GM21447 (cell line): ENCODE data around the gene HOXB8.

Experiments used
- ATAC-seq: cut with Tn5 transposase; IDR thresholded peaks from one replicate; pipeline ENCODE4 v1.9.1; 2021; ENCODE audit not compliant: unreplicated experiment

Gene HOXB8

GRCh38 chr17:48586355-48587258 is 28.5 kb downstream of the HOXB8 start:
- ATAC-seq, result no peak

GRCh38 chr17:48584223-48584741 is 30.8 kb downstream of the HOXB8 start:
- no peak for ATAC-seq

DNA sequence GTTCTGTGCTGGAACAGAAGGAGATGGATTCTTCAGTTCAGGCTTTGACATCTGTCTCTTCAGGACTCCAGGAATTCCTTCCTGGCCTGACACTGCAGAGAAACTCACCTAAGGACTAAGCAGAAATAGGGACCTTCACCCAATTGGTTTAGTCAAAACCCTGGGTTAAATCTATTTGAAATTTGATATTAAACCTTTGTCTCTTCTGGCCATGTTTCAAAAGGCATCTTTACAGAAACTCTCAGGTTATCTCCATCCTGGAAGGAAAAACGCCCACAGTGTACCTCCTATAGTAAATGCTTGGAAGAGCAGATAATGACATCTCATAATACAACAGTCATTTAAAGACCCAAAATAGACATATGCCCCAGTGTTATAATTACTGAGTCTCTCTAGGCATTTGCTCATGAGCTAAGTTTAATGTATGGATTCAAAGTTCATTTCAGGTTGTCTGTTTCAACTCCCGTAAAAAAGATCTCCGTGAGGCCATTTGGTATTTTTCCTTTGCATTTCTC is 31.3 kb downstream of the HOXB8 start:
- ATAC-seq, result no peak

GRCh38 chr17:48582750-48583069 is 32.4 kb downstream of the HOXB8 start:
- ATAC-seq, result no peak

DNA sequence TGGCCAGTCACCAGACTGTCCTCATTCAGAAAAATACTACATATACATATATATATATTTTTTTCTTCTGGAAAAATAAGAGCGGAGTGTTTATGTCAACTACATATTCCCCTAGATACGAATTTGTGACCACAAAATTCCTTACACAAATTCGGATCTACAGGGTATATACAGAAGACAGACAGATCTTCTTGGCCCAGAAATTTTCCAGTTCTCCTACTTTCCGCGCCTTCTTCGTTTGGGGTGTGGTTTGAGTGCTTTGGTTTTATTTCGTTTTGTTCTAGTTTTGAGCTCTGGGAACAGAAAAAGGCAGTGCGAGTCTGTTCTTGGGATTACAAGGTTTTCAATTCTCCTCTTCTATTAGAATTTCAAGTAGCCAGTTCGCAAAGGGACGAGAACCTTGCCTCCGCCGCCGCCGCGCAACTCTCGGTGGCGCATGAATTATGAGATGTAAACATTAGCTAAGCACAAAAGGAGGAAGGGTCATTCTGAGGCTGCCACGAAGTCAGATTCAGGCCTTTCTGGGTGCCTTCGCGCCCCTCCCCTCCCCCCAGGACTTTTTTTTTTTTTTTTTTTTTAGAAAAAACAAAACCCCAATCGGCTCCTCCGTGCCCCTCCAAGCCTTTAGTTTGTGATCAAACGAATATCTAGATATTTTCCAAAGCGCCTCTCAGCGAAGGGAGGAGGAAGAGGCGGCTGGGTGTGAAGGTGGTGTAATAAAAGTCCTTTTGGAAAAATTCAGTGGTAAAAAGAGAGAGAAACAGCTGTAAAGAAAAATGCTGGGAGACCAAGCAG is 35.1 kb downstream of the HOXB8 start:
- no peak for ATAC-seq

GRCh38 chr17:48579471-48579759 is 35.7 kb downstream of the HOXB8 start:
- ATAC-seq, result no peak

- ATAC-seq, result peak; percentile 19
Observed at GRCh38 chr17:48578616-48579470, 36.2 kb downstream of the HOXB8 start.

DNA sequence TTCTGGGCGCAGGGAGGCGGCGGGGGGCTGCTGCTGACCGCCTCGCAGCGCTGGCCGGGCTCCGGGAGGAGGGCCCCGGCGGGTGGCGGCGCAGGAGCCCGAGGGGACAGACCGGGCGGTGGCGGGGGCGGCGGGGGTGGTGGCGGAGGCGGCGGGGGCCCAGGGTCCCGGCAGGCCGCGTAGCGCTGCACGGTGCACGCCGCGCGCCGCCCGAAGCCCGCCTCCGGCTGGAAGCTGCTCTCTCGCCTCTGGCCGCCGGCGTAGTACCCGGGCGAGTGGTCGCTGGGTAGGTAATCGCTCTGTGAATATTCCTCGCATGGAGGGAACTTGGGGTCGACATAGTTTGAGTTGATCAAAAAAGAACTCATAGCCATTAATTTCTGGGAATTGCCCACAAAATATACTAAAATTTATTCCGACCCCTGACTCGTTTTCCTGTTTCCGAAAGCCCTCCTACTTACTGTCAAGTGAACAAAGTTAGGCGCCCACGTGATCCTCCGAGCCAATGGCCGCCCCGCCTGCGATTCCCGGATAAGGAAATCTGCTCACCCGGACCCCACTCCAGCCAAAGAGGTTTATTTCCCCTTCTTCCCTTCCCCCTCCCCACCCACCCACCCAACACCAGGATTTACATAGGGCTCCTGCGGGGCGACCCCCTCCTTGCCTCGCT is 37.0 kb downstream of the HOXB8 start, which contains the start of gene HOXB4:
Gene HOXB4, minus strand, starts transcription at position 405 of the 670 bp plus-strand sequence. Its CDS starts 31 bp downstream, at position 374.
- ATAC-seq, result peak; percentile 67

DNA sequence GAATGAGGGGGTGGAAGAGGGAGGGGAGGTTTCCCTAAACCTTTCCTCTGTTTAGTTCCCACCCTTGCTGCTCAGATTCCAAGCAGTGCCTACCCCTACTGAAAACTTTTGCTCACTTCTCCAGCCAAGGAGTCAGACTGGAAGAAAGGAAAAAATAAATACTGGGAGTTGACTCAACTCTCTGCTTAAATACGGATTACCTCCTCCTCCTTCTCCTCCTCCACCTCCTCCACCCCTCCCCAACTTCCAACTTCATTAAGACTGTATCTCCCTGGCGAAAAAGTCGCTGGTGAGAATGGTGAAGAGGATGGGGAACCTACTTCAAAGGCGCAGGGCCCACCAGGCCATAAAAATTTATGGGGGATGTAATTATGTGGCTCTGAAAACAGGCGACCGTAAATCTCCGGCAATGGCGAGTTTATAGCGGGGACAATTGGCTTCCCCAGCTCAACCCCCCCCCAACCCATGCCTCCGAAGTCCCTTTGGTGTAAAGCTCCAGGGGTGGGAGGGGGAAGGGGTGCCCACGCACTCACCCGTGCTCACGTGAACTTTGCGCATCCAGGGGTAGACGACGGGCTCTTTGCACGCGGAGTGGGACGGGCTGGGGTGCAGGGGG is 37.7 kb downstream of the HOXB8 start:
- no peak for ATAC-seq

GRCh38 chr17:48576479-48577309 is 38.4 kb downstream of the HOXB8 start:
- no peak for ATAC-seq

- no peak for ATAC-seq
Observed at GRCh38 chr17:48575673-48576478, 39.2 kb downstream of the HOXB8 start.

GRCh38 chr17:48575066-48575582 is 40.0 kb downstream of the HOXB8 start:
- ATAC-seq, result no peak

- ATAC-seq, result no peak
Observed at GRCh38 chr17:48574505-48575065, 40.5 kb downstream of the HOXB8 start.

DNA sequence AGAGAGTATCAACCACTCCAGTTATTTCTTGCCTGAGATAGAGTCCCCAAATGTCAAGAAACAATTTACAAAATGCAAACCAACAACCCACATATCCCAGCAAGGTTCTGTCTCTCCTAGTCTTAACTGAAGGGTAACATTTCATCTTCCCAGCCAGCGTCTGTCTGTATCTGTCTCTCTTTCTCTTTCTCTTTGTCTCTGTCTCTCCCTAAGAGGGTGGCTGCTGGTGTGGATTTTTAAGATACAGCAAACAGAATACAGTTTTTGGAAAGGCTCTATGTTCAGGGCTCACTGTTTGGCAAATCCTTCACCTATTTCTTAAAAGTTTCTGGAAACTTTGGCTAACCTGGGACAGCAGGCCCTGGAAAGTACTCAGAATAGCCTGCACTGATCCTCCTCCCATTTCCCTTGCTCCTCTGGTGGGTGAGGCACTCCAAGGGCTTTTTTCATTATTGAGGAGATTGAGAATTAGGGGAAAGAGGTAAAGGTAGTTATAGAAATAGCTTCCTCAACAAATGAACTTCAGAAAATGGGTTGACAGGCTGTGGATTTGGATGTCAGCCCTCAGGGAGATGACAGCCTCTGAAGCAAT is 43.2 kb downstream of the HOXB8 start:
- ATAC-seq, result no peak

- ATAC-seq, result no peak
Observed at GRCh38 chr17:48571024-48571818, 43.9 kb downstream of the HOXB8 start.

DNA sequence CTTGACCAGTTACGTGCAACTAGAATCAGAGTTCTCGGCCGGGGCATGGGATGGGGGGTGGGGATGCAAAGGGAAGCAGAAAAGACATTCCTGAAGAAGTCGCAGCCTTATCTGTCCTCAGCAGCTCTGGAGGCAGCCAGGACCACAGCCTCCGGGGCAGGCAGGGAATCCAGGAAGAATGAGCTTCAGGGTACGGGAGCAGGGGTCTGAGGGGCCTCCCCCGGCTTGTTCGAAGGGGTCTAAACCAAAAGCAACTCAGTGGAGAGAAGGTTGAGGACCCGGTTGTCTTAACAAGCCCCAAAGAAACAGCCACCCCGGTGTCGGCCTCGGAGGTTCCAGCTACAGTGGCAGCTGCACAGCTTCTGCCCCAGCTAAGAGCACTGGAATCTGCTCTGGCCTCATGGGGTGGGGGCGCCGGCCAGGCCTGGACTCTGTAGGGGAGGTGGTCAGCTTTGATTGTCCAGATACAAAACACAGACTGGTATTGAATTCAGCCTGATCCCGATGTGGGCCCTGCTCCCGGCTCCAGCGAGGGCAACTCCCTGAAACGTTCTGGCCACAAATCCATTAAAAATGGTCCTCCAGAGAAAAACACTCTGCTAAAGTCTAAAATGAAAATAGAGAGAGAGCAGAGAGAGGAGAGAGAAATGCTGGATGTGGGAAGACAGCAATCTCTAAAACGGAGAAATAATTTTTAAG is 44.6 kb downstream of the HOXB8 start:
- no peak for ATAC-seq
